Neutrophil (primary cell): ENCODE data around the gene MCCD1.

Experiments
- H3K27ac ChIP-seq: fragments of 200-600 bp; sonication (generic); 2 replicates; pipeline ENCODE4 v1.5.1; 2016; ENCODE audit warnings: mild to moderate bottlenecking, moderate library complexity
- H3K27me3 ChIP-seq: fragments of 200-600 bp; sonication (generic); 2 replicates; pipeline ENCODE4 v1.6.0; 2016; ENCODE audit warnings: mild to moderate bottlenecking
- H3K36me3 ChIP-seq: fragments of 200-600 bp; sonication (generic); 2 replicates; pipeline ENCODE4 v1.5.1; 2017
- H3K4me1 ChIP-seq, 2 experiments: fragments of 200-600 bp in 1 of 2; sonication (generic) in 1 of 2; 1 replicate in 1 of 2; 2 replicates in 1 of 2; pipeline versions ENCODE4 v1.5.1 to v1.6.1; 2013 to 2016; ENCODE audit warnings: low read depth in 1 of 2, low read length in 1 of 2, mild to moderate bottlenecking in 1 of 2, moderate library complexity in 1 of 2; ENCODE audit not compliant: control insufficient read depth in 1 of 2, insufficient read depth in 1 of 2
- H3K4me3 ChIP-seq, 2 experiments: fragments of 200-600 bp in 1 of 2; sonication (generic) in 1 of 2; 1 replicate in 1 of 2; 2 replicates in 1 of 2; pipeline ENCODE4 v1.5.1; 2013 to 2016; ENCODE audit warnings: low read depth in 1 of 2, low read length in 1 of 2, mild to moderate bottlenecking in 1 of 2, moderate library complexity in 1 of 2
- H3K9me3 ChIP-seq: fragments of 200-600 bp; sonication (generic); 2 replicates; pipeline ENCODE4 v1.5.1; 2016
- TF ChIP-seq, protein P1 (sequence below): fragments of 200-600 bp; sonication (generic); IDR thresholded peaks from 2 replicates; pipeline ENCODE4 v1.5.1; 2016; ENCODE audit warnings: antibody characterized with exemption

The MCCD1 gene

GRCh38 chr6:31535538-31536324 lies 7.0 kb downstream of the MCCD1 start:
- Histone ChIP-seq H3K27me3 (no peaks in the 10 kb centered on the region), H3K4me1 (peaks cover 20 to 23% of the 10 kb centered on the region in 2 experiments), H3K9me3 (no peaks in the 10 kb centered on the region), H3K27ac (no peak overlapping the region), H3K36me3 (peaks cover 96% of the 10 kb centered on the region), H3K4me3 (no peak overlapping the region)
- TF ChIP-seq, protein P1, sequence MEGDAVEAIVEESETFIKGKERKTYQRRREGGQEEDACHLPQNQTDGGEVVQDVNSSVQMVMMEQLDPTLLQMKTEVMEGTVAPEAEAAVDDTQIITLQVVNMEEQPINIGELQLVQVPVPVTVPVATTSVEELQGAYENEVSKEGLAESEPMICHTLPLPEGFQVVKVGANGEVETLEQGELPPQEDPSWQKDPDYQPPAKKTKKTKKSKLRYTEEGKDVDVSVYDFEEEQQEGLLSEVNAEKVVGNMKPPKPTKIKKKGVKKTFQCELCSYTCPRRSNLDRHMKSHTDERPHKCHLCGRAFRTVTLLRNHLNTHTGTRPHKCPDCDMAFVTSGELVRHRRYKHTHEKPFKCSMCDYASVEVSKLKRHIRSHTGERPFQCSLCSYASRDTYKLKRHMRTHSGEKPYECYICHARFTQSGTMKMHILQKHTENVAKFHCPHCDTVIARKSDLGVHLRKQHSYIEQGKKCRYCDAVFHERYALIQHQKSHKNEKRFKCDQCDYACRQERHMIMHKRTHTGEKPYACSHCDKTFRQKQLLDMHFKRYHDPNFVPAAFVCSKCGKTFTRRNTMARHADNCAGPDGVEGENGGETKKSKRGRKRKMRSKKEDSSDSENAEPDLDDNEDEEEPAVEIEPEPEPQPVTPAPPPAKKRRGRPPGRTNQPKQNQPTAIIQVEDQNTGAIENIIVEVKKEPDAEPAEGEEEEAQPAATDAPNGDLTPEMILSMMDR: no peak

DNA sequence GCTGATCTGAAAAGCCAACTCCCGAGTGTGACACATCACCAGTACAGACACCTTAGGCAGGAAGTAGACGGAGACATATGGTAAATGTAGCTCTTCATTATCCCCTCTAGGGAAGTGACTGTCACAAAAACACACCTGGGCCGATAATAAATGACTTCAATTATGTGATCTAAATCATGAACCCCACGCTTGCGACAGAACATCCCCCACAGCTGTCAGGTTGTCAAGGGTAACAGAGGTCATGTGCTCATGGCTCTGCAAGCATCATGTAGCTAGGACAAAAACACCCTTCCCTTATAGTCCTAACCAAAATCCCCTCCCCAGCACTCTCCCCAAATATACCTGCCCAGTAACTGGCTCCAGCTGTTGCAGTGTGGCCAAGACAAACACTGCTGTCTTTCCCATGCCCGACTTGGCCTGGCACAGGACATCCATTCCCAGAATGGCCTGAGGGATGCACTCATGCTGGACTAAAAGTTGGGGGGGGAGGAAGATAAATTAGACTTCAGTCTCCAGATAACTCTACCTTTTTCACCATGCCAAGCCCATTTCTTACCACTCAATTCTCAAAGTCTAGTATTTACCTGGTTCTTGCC lies 10.1 kb downstream of the MCCD1 start:
- Histone ChIP-seq H3K4me1 (peaks cover 32 to 42% of the 10 kb centered on the region in 2 experiments), H3K9me3 (no peaks in the 10 kb centered on the region), H3K36me3 (peaks cover 64% of the 10 kb centered on the region), H3K27ac (peak overlapping the region; percentile 1), H3K4me3 (no peak overlapping the region), H3K27me3 (no peaks in the 10 kb centered on the region)
- TF ChIP-seq, protein P1: no peak

DNA sequence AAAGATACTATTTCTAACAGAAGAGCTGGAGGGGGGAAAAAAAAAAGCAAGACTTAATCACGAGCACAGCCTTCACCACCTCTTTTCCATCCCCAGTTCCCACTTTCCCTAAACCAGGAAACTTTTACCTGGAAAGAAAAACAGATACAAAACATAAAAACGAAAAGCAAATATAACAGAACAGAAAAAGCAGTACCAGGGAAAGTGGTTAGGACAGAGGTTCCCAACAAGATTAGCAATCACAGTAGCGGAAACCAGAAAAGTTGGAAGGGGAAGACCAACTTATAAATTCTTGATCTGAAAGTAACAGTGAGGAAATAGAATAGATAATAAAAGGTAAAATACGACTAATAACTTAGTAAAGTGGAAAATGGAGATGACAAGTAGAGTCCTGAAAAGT lies 11.9 kb downstream of the MCCD1 start:
- H3K27me3 ChIP-seq: no peaks in the 10 kb centered on the region
- H3K4me1 ChIP-seq: peaks cover 32 to 42% of the 10 kb centered on the region in 2 experiments
- H3K4me3 ChIP-seq: peak overlapping the region; percentile 90 to 93
- H3K9me3 ChIP-seq: no peaks in the 10 kb centered on the region
- peaks cover 47% of the 10 kb centered on the region for H3K36me3 ChIP-seq
- TF ChIP-seq, protein P1: no peak
- peak overlapping the region; percentile 97 for H3K27ac ChIP-seq

DNA sequence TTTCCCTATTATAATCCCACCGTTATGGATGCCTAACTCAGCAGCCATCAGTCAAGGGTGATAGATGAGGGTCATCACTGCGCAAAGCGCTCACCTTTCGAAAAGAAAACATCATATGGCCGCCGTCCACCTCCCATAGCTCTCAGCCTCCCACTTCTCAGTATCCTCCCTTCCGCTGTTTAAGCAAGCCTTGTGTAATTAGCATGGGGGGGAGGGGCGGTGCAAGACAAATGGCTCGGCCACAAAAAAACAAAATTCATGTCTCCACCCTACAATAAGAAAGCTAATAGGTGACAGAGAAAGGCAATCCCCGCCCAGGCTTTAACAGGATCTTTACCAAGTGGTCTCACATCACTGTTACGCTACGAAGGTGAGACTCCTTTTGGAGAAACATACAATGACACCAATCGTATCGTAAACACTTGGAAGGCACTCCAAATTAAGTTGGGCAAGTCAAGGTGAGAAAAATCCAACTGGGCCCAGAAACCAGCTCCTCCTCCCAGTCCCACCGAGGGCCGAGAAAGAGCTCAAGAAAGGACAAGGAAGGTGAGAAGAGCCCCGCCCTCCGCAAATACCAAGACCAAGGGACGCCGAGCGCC lies 12.4 kb downstream of the MCCD1 start:
- no peaks in the 10 kb centered on the region for H3K27me3 ChIP-seq
- H3K4me3 ChIP-seq: peak overlapping the region; percentile 90 to 93
- H3K9me3 ChIP-seq: no peaks in the 10 kb centered on the region
- peaks cover 32 to 44% of the 10 kb centered on the region in 2 experiments for H3K4me1 ChIP-seq
- TF ChIP-seq, protein P1: no peak
- H3K27ac ChIP-seq: peak overlapping the region; percentile 97
- H3K36me3 ChIP-seq: peaks cover 41% of the 10 kb centered on the region

DNA sequence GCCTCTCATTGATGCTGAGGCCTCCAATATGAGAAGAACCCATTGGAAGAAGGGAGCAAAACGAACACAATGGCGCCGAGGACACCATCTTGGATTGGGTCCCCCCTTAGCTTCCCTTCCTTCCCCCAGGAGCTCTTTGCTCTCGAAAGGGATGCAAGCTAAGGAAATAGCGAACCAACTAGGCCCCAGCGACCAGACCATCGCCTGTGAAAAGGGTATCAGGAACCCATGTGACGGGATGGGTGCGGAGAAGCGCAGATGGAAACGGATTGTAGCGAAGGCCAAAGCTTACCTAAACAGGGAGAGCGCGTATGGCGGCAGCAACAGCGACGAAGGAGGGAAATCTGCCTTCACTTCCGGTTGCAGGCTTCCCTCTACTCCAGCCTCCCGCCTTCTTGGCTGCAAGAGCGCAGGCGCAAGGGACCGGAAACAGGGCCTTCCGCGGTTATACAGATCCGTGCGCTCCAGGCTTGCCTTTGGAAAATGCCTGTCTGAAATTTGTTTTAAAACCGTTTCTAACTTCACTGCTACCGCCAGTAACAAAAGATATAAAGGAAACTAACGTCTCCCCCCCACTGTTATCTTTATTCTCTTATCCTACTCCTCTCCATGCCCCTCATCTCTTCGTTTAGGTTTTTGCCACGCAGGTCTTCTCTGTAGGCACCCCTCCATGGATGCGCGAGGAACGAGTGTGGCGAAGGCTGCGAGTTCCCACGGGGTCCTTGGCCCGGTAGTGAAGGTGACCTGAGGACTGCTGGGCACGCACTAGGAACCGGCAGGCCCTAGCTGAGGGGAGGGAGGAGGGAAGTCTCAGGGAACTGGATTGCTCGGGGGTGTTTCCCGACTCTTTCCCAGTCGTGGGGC lies 13.1 kb downstream of the MCCD1 start, which contains the start of gene DDX39B:
DDX39B (minus strand) TSS at position 346 of the 864 bp plus-strand sequence. CDS start 1,471 bp downstream, outside the sequence.
- Histone ChIP-seq H3K36me3 (peaks cover 34% of the 10 kb centered on the region), H3K4me1 (peaks cover 39 to 51% of the 10 kb centered on the region in 2 experiments), H3K27ac (peak within 1 kb of the TSS; percentile 97), H3K4me3 (peak within 1 kb of the TSS; percentile 90 to 93), H3K27me3 (no peaks in the 10 kb centered on the region), H3K9me3 (no peaks in the 10 kb centered on the region)
- TF ChIP-seq, protein P1: peak; percentile 42
